Measurements from ENCODE around the gene NRL. TPM values are rescaled to one million over a fixed set of nuclear protein-coding genes. Genes with fewer than 3 reads are reported as not detected.

The NRL gene
- total and polyA plus RNA-seq, 7 donors = 1.2 to 5.1 (median 2.4) TPM

GRCh38 chr14:24075485-24076301 is 39.1 kb downstream of the NRL start:
- TF ChIP-seq, protein P1, sequence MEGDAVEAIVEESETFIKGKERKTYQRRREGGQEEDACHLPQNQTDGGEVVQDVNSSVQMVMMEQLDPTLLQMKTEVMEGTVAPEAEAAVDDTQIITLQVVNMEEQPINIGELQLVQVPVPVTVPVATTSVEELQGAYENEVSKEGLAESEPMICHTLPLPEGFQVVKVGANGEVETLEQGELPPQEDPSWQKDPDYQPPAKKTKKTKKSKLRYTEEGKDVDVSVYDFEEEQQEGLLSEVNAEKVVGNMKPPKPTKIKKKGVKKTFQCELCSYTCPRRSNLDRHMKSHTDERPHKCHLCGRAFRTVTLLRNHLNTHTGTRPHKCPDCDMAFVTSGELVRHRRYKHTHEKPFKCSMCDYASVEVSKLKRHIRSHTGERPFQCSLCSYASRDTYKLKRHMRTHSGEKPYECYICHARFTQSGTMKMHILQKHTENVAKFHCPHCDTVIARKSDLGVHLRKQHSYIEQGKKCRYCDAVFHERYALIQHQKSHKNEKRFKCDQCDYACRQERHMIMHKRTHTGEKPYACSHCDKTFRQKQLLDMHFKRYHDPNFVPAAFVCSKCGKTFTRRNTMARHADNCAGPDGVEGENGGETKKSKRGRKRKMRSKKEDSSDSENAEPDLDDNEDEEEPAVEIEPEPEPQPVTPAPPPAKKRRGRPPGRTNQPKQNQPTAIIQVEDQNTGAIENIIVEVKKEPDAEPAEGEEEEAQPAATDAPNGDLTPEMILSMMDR (IDR thresholded peaks at IDR 0.05) = no peak
- no peaks in the 10 kb centered on the region for H3K36me3 ChIP-seq (ENCODE audit: insufficient read depth in 1 of 2, low read depth in 1 of 2)
- DNase-seq (no peak), ATAC-seq (no peak)
- intact Hi-C loops (cut with DNase I) = no loop called here
- 69 to 72% (median 70%) methylated on average over 11 of the region's 11 CpGs for WGBS, 3 donors
- peaks cover under 1% of the 10 kb centered on the region for H3K4me1 ChIP-seq
- no peak overlapping the region for H3K4me3 ChIP-seq
- no peaks in the 10 kb centered on the region for H3K9me3 ChIP-seq
- H3K27ac ChIP-seq = no peak overlapping the region
- peaks cover 0 to 6% (median 4%) of the 10 kb centered on the region in 3 donors for H3K27me3 ChIP-seq (ENCODE audit: insufficient read depth in 3 of 3, low read length in 2 of 3)

DNA sequence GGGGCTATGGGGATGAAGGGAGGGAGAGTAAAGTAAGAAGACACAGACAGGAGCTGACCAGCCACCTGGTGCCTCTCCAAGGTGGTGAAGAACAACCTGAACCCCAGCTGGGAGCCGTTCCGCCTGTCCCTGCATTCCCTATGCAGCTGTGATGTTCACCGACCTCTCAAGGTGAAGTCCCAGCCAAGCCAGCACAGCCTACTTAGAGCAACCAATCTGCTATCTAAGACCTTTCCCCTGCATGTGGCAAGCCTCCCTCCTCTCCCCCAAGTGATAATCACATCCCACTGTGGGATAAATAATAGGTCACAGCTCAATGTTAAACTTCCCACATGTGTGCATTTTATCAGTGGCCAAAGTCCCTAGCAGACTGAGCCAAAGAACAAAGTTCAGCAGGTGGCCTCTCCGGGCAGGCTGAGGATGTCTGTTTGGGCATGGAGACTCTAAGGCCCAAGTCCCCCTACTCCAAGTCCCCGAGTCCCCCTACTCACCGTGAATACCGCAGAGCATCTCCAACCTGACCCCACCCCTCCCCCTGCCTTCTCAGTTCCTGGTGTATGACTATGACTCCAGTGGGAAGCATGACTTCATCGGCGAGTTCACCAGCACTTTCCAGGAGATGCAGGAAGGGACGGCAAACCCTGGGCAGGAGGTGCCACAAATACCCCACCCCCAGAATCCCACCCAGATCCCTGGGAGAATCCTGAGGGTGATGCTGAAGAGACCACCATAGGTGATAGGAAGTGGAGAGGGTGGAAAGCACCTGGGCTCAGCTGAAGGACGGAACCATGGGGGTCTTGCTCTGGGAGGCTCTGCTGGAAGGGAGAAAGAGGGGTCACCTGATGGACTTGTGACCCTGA is 39.9 kb downstream of the NRL start:
- Histone ChIP-seq H3K27ac (no peak overlapping the region), H3K4me1 (no peaks in the 10 kb centered on the region), H3K9me3 (no peaks in the 10 kb centered on the region), H3K36me3 (ENCODE audit: insufficient read depth in 1 of 2, low read depth in 1 of 2) (no peaks in the 10 kb centered on the region), H3K4me3 (no peak overlapping the region), H3K27me3 (ENCODE audit: insufficient read depth in 3 of 3, low read length in 2 of 3) (peaks cover 0 to 6% (median 4%) of the 10 kb centered on the region in 3 donors)
- ATAC-seq = no peak
- TF ChIP-seq, protein P1 (IDR thresholded peaks at IDR 0.05) = no peak
- intact Hi-C loops (cut with DNase I) = no loop called here
- no peak for DNase-seq
- WGBS, 3 donors = 62 to 68% (median 63%) methylated on average over 11 of the region's 11 CpGs

DNA sequence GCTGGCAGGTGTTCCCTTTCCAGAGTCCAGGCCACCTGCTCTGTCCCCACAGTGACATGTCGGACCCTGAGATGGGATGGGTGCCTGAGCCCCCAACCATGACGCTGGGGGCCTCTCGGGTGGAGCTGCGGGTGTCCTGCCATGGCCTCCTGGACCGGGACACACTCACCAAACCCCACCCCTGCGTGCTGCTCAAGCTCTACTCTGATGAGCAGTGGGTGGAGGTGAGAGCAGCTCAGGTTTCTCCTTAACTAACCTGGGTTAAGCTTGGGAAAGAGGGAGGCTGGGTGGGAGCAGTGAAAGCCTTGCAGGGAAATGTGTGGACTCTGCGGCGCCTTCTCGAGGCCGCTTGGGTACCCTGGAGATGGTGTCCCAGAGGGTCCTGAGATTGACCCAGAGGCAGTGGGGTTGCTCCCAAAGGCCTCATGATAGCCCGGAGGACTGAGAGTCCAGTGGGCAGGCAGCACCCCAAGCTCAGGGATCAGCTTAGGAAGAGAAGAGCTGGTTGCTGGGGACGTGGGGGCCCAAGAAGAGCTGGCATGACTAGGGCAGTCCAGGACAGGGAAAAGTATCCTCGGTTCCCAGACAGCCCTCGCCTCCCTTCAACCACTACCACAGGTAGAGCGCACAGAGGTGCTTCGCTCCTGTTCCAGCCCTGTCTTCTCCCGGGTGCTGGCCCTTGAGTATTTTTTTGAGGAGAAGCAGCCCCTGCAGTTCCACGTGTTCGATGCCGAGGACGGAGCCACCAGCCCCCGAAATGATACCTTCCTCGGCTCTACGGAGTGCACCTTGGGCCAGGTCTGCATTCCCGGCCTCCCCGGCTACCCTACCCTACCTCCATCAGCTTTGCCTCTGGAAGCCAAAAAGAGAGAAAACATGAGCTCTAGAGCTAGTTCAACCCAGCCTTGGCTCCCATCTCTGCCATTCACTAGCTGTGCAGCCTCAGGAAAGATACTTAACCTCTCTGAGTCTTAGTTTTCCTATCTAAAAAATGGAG is 41.6 kb downstream of the NRL start:
- TF ChIP-seq, protein P1 (IDR thresholded peaks at IDR 0.05) = no peak
- Histone ChIP-seq H3K36me3 (ENCODE audit: insufficient read depth in 1 of 2, low read depth in 1 of 2) (no peaks in the 10 kb centered on the region), H3K4me1 (no peaks in the 10 kb centered on the region), H3K27ac (no peak overlapping the region), H3K27me3 (ENCODE audit: insufficient read depth in 3 of 3, low read length in 2 of 3) (peaks cover 0 to 6% (median 4%) of the 10 kb centered on the region in 3 donors), H3K9me3 (no peaks in the 10 kb centered on the region), H3K4me3 (no peak overlapping the region)
- intact Hi-C loops (cut with DNase I) = no loop called here
- WGBS, 3 donors = 76 to 79% (median 79%) methylated on average over 24 to 26 of the region's 26 CpGs
- DNase-seq (peak in 1 of 2 donors; percentile 33), ATAC-seq (no peak)

- no peaks in the 10 kb centered on the region for H3K4me1 ChIP-seq
- no peak for DNase-seq
These were observed 42.3 kb downstream of the NRL start for GRCh38 chr14:24072436-24072835.

More at GRCh38 chr14:24072436-24072835, 42.3 kb downstream of the NRL start:
- ATAC-seq = no peak
- intact Hi-C loops (cut with DNase I) = no loop called here
- no peaks in the 10 kb centered on the region for H3K9me3 ChIP-seq
- TF ChIP-seq, protein P1 (IDR thresholded peaks at IDR 0.05) = no peak
- H3K36me3 ChIP-seq (ENCODE audit: insufficient read depth in 1 of 2, low read depth in 1 of 2) = no peaks in the 10 kb centered on the region
- no peak overlapping the region for H3K4me3 ChIP-seq
- peaks cover 0 to 6% (median 4%) of the 10 kb centered on the region in 3 donors for H3K27me3 ChIP-seq (ENCODE audit: insufficient read depth in 3 of 3, low read length in 2 of 3)
- 44 to 47% (median 47%) methylated on average over 7 of the region's 7 CpGs for WGBS, 3 donors
- no peak overlapping the region for H3K27ac ChIP-seq
